ENCODE measurements around the gene CORO1A. TPM values are rescaled to one million over a fixed set of nuclear protein-coding genes. Genes with fewer than 3 reads are reported as not detected.
A peak's percentile ranks its signal among the peaks of the same experiment; 100 is the strongest.

Gene CORO1A
- total and polyA plus RNA-seq, 8 donors = 16.0 to 172 (median 20.3) TPM

DNA sequence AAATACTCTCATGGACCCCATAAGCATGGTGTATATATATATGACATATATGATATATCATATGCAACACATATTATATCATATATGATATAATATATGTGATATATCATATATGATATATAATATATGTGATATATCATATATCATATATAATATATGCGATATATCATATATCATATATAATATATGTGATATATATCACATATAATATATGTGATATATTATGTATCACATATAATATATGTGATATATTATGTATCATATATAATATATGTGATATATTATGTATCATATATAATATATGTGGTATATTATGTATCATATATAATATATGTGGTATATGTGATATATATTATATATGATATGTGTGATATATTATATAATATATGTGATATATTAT, 38.5 kb upstream of the CORO1A start:
- Histone ChIP-seq H3K4me3 (no peak overlapping the region), H3K27ac (no peak overlapping the region), H3K4me1 (peaks cover 0 to 20% of the 10 kb centered on the region in 2 donors), H3K36me3 (no peaks in the 10 kb centered on the region), H3K27me3 (no peaks in the 10 kb centered on the region), H3K9me3 (peaks cover 3 to 8% of the 10 kb centered on the region in 2 donors)
- DNase-seq (no peak), ATAC-seq (no peak)
- intact Hi-C loops (cut with DNase I) = no loop called here
- TF ChIP-seq, protein P1, sequence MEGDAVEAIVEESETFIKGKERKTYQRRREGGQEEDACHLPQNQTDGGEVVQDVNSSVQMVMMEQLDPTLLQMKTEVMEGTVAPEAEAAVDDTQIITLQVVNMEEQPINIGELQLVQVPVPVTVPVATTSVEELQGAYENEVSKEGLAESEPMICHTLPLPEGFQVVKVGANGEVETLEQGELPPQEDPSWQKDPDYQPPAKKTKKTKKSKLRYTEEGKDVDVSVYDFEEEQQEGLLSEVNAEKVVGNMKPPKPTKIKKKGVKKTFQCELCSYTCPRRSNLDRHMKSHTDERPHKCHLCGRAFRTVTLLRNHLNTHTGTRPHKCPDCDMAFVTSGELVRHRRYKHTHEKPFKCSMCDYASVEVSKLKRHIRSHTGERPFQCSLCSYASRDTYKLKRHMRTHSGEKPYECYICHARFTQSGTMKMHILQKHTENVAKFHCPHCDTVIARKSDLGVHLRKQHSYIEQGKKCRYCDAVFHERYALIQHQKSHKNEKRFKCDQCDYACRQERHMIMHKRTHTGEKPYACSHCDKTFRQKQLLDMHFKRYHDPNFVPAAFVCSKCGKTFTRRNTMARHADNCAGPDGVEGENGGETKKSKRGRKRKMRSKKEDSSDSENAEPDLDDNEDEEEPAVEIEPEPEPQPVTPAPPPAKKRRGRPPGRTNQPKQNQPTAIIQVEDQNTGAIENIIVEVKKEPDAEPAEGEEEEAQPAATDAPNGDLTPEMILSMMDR (IDR thresholded peaks at IDR 0.05) = no peak

DNA sequence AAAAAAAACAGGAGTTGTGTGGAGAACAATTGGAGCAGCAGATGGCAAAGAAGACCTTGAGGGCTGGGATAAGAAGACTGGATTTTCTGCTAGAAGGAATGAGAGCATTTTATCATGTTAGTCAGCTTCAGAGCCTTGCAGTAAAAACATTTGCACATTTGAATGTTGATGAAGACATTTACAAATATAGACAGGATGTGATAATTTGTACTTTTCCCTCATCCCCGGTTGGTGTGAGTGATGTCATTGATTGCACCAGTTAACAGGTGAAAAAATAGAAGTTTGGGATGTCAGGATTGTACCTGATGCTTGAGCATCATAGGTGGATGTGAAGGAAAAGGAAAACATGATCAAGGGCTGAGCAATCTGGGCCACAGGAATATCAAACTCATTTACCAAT, 37.7 kb upstream of the CORO1A start:
- Histone ChIP-seq H3K9me3 (peaks cover 3 to 8% of the 10 kb centered on the region in 2 donors), H3K27me3 (no peaks in the 10 kb centered on the region), H3K36me3 (no peaks in the 10 kb centered on the region), H3K4me3 (no peak overlapping the region), H3K4me1 (peaks cover 0 to 27% of the 10 kb centered on the region in 2 donors), H3K27ac (no peak overlapping the region)
- intact Hi-C loops (cut with DNase I) = no loop called here
- ATAC-seq (no peak), DNase-seq (no peak)
- TF ChIP-seq, protein P1 (IDR thresholded peaks at IDR 0.05) = no peak

DNA sequence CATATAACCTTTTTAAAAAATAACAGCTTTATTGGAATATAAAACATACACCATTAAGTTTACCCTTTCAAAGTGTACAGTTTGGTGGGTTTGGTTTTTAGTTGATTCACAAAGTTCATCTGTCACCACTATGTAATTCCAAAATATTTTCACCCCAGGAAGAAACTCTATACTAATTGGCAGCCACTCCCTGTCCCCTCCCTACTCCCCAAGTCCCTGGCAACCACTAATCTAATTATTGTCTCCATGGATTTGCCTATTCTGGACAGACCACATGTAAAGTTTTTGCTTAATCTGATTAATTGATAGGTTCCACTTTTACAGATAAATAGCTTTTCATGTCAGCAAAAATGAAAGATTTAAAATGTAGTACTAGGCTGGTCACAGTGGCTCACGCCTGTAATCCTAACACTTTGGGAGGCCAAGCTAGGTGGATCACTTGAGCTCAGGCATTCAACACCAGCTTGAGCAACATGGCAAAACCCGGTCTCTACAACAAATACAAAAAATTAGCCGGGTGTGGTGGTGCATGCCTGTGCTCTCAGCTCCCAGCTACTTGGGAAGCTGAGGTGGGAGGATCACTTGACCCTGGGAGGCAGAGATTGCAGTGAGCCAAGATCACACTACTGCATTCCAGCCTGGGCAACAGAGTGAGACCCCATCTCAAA, 35.4 kb upstream of the CORO1A start:
- H3K4me1 ChIP-seq = peaks cover 0 to 27% of the 10 kb centered on the region in 2 donors
- H3K4me3 ChIP-seq = no peak overlapping the region
- no peaks in the 10 kb centered on the region for H3K27me3 ChIP-seq
- no peak overlapping the region for H3K27ac ChIP-seq
- DNase-seq = no peak
- TF ChIP-seq, protein P1 (IDR thresholded peaks at IDR 0.05) = no peak
- ATAC-seq = no peak
- intact Hi-C loops (cut with DNase I) = no loop called here
- no peaks in the 10 kb centered on the region for H3K36me3 ChIP-seq
- H3K9me3 ChIP-seq = peaks cover 3 to 8% of the 10 kb centered on the region in 2 donors

DNA sequence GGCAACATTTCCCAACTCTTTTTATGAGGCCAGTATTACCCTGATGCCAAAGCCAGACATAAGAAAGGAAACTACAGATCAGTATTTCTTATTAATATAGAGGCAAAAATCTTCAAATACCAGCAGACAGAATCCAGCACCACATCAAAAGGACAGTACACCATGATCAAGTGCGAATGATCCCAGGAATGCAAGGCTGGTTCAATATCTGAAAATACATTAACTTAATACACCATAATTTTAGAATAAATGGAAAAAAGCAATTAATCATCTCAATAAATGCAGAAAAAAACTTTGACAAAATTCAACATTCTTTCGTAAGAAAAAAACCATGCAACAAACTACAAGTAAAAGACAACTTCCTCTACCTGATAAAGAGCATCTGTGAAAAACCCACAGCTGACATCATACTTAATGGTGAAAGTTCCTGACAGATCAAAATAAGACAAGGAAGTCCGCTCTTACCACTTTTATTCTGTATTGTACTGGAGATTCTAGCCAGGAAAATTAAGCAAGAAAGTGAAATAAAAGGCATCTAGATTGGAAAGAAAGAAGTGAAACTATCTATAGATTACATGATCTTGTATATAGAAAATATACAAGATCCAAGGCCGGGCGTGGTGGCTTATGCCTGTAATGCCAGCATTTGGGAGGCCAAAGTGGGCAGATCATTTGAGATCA, 34.0 kb upstream of the CORO1A start:
- H3K9me3 ChIP-seq = peaks cover 3 to 8% of the 10 kb centered on the region in 2 donors
- H3K4me3 ChIP-seq = no peak overlapping the region
- no peaks in the 10 kb centered on the region for H3K27me3 ChIP-seq
- TF ChIP-seq, protein P1 (IDR thresholded peaks at IDR 0.05) = no peak
- DNase-seq (no peak), ATAC-seq (no peak)
- intact Hi-C loops (cut with DNase I) = no loop called here
- H3K36me3 ChIP-seq = no peaks in the 10 kb centered on the region
- H3K27ac ChIP-seq = peak overlapping the region in 1 of 2 donors; percentile 71
- peaks cover 0 to 27% of the 10 kb centered on the region in 2 donors for H3K4me1 ChIP-seq

DNA sequence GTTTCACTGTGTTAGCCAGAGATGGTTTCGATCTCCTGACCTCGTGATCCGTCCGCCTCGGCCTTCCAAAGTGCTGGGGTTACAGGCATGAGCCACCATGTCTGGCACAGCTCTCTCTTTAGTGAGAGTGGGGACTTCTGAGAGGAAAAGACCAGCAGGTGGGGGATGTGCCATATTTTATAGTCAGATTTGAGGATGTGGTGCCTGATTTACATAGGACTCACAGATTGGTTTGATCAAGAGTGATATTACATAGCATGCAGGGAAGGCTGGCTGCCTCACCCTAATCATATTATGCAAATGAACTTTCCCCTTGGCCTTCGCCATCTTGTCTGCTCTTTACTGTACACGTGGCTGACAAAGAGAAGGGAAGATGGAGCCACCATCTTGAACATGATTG, 32.3 kb upstream of the CORO1A start:
- TF ChIP-seq, protein P1 (IDR thresholded peaks at IDR 0.05) = no peak
- DNase-seq (no peak), ATAC-seq (no peak)
- H3K4me1 ChIP-seq = peaks cover 0 to 27% of the 10 kb centered on the region in 2 donors
- intact Hi-C loops (cut with DNase I) = no loop called here
- no peaks in the 10 kb centered on the region for H3K36me3 ChIP-seq
- peaks cover 3 to 8% of the 10 kb centered on the region in 2 donors for H3K9me3 ChIP-seq
- no peaks in the 10 kb centered on the region for H3K27me3 ChIP-seq
- no peak overlapping the region for H3K4me3 ChIP-seq
- no peak overlapping the region for H3K27ac ChIP-seq

Measured in left lung (tissue), 10 donors.